SHP77 treated with DMSO at 0.1 percent for 48 hours (cell line): Measurements from ENCODE around the gene CDH23.

Experiments
- DNase-seq: peaks from one replicate; lab custom pipeline; 2025; lab: John Stamatoyannopoulos, UW

CDH23 gene

GRCh38 chr10:71761105-71761511 is 364.4 kb downstream of the CDH23 start:
- no peak for DNase-seq

- DNase-seq, result no peak
These were observed 364.9 kb downstream of the CDH23 start for GRCh38 chr10:71761541-71762113.

- DNase-seq, result no peak
These were observed 365.6 kb downstream of the CDH23 start for GRCh38 chr10:71762324-71762723.

GRCh38 chr10:71763352-71764127 is 366.8 kb downstream of the CDH23 start:
- DNase-seq, result no peak

GRCh38 chr10:71765176-71765904 is 368.6 kb downstream of the CDH23 start:
- no peak for DNase-seq

- no peak for DNase-seq
These were observed 369.4 kb downstream of the CDH23 start for GRCh38 chr10:71765906-71766716.

GRCh38 chr10:71766717-71767419 is 370.1 kb downstream of the CDH23 start:
- no peak for DNase-seq

GRCh38 chr10:71767420-71768035 is 370.8 kb downstream of the CDH23 start:
- DNase-seq, result no peak

GRCh38 chr10:71769279-71769823 is 372.6 kb downstream of the CDH23 start:
- no peak for DNase-seq

- DNase-seq, result no peak
These were observed 373.5 kb downstream of the CDH23 start for GRCh38 chr10:71770255-71770654.

GRCh38 chr10:71770789-71771188 is 374.1 kb downstream of the CDH23 start:
- DNase-seq, result no peak

GRCh38 chr10:71771204-71771603 is 374.5 kb downstream of the CDH23 start:
- no peak for DNase-seq

GRCh38 chr10:71771821-71772617 is 375.3 kb downstream of the CDH23 start:
- no peak for DNase-seq

GRCh38 chr10:71772832-71773220 is 376.1 kb downstream of the CDH23 start:
- no peak for DNase-seq

GRCh38 chr10:71773221-71773971 is 376.7 kb downstream of the CDH23 start, which contains the start of gene VSIR:
VSIR (minus strand) TSS chr10:71773520; CDS start chr10:71773439, 81 bp downstream.
- DNase-seq, result no peak

- no peak for DNase-seq
These were observed 378.4 kb downstream of the CDH23 start for GRCh38 chr10:71774916-71775702.

GRCh38 chr10:71776481-71776925 is 379.8 kb downstream of the CDH23 start:
- no peak for DNase-seq
